ENCODE data around the gene PCP2.

PCP2 gene

DNA sequence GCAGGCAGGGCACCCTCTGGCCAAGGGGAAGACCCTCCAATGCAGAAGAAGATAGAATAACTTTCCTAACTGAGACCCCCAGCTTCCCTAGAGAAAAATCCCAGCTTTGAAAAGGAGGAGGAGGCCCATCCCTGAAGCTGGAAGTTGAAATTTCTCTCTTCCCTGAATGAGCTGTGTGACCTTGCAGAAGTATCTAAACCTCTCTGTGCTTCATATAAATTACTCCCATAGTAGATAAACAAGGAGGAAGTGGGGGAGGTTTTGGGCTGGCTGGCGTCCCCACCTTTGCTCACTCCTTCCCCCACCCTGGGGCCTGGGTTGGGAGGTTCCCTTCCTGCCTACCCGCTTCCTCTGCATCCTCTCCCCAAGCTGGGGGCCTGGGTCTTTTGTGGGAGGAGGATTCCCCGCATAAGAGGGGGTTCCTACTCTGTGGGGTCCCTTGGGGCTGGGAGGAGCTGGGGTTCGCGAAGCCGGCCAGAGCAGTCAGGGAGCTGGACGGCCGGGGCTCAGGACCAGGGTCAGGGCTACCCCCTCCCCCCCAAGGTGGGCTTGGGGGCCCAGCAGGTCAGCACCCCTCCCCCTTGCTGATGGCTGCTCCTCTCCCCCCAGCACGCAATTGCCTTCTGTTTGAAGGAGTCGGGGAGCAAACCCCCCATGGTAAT, 26.2 kb downstream of the PCP2 start:
- no peak for DNase-seq (ENCODE audit: low read depth, low spot score)

DNA sequence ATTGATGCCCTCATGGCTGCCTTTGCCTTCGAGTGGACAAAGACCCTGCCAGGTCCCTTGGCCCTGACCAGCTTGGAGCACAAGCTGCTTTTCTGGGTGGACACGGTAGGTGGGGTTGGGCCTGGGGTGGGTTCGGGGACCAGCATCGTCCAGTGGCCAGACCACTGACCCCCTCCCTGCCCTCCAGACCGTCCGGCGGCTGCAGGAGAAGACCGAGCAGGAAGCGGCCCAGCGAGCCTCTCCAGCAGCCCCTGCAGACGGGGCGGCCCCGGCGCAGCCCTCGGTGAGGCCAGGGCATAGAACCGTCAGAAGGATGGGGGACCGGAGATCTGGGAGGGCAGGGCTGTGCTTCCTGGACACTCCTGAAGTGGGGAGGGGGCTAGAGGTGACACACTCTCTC, 27.2 kb downstream of the PCP2 start:
- no peak overlapping the region for H3K4me3 ChIP-seq (ENCODE audit: low read length)
- no peak for DNase-seq (ENCODE audit: low read depth, low spot score)

More for the DNA sequence above, 26.2 kb downstream of the PCP2 start:
- no peak overlapping the region for H3K4me3 ChIP-seq (ENCODE audit: low read length)

DNA sequence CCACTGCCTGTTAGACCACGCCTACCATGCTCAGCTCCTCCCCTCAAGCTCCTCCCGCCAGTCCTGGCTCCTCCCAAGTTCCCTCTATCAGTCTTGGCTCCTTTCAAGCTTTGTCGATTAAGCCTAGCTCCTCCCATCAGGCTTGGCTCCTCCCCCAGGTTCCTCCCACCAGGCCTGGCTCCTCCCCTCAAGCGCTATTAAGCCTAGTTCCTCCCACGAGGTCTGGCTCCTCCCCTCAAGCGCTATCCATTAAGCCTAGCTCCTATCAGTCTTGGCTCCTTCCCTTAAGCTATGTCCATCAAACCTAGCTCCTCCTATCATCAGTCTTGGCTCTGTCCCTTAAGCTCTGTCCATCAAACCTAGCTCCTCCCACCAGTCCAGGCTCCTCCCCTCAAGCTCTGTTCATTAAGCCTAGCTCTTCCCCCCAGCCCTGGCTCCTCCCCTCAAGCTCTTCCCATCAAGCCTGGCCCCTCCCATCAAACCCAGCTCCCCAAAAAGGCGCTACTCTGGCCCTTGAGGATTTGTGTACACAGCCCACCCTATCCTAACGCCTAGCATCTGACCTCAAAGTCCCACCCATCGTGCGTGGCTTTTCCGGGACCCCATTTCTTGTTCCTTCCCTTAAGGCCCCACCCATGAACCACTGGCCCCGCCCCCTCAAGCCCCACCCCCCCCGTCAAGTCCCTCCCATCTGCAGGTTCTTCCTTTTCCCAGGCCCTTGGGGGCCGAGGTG, 27.9 kb downstream of the PCP2 start:
- no peak overlapping the region for H3K4me3 ChIP-seq (ENCODE audit: low read length)
- peak; percentile 65 for DNase-seq (ENCODE audit: low read depth, low spot score)

DNA sequence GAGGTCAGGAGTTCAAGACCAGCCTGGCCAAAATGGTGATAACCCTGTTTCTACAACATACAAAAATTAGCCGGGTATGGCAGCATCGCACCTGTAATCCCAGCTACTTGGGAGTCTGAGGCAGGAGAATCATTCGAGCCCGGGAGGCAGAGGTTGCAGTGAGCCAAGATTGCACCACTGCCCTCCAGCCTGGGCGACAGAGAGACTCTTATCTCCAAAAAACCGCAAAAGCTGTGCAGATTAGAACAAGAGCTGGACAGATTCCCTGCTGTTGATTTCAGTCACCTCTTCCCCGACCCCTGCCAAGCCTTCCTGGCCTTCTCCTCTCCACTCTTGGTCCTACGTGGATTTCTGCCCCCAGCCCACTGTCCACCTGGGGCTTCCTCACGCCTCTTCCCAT, 29.6 kb downstream of the PCP2 start:
- DNase-seq (ENCODE audit: low read depth, low spot score): no peak

DNA sequence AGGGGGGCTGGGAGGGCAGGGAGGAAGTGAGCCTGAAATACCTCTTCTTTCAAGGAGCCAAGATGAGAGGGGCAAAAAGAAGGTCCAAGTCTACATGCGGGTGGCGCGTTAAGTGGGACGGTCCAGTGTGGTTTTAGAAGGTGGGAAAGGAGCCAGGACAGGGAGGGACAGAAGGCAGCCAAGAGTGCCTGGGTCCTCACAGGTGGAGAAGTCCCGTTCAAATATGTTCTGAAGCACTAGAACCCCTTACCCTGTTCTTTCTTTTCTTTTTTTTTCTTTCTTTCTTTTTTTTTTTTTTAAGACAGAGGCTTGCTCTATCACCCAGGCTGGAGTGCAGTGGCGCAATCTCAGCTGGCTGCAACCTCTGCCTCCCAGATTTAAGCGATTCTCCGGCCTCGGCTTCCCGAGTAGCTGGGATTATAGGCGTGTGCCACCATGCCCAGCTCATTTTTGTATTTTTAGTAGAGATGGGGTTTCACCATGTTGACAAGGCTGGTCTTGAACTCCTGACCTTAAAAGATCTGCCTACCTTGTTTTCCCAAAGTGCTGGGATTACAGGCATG, 30.5 kb downstream of the PCP2 start:
- no peak overlapping the region for H3K4me3 ChIP-seq (ENCODE audit: low read length)
- DNase-seq (ENCODE audit: low read depth, low spot score): no peak

More for the DNA sequence above, 29.6 kb downstream of the PCP2 start:
- H3K4me3 ChIP-seq (ENCODE audit: low read length): no peak overlapping the region

DNA sequence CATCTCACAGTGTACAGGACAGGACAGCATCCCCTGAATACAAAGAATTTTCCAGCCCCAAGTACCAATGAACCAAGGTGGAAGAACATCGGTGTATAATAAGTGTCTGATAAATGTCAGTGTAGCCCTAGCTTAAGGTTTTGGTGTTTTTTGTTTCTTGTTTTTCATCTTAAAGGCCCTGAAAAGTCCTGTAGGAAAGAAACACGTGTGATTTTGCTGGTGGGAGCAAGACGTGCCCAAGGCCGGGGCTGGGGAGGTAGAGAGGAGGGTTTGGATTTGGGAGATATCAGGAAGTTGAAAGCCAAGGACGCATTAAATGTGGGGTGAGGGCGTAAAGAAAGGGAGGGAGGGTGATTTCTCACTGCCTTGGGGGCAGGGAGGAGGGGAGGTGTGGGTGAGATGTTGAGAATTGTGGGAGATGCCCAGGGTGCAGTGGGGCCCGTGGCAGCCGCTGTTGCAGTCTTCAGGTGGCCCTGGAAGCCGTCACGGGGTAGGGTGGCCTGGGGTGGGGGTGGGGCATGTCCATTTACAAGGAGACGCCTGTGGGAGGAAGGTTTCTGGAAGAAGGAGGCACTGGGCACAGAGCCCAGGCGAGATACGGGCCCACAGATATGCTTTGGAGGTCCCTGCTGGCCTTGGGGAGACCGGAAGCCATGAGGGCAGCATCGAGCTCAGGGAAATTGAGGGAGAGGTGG, 31.1 kb downstream of the PCP2 start:
- DNase-seq (ENCODE audit: low read depth, low spot score): no peak
- H3K4me3 ChIP-seq (ENCODE audit: low read length): no peak overlapping the region

DNA sequence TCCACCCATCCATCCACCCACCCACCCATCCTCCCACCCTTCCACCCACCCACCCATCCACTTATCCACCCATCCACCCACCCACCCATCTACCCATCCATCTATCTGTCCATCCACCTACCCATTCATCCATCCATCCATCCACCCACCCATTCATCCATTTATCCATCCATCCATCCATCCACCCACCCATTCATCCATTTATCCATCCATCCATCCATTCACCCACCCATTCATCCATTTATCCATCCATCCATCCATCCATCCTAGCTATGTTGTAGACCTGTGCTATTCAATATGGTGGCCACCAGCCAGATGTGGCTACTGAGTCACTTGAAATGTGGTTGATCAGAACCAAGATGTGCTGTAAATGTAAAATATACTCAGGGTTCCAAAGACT, 32.8 kb downstream of the PCP2 start:
- no peak for DNase-seq (ENCODE audit: low read depth, low spot score)

DNA sequence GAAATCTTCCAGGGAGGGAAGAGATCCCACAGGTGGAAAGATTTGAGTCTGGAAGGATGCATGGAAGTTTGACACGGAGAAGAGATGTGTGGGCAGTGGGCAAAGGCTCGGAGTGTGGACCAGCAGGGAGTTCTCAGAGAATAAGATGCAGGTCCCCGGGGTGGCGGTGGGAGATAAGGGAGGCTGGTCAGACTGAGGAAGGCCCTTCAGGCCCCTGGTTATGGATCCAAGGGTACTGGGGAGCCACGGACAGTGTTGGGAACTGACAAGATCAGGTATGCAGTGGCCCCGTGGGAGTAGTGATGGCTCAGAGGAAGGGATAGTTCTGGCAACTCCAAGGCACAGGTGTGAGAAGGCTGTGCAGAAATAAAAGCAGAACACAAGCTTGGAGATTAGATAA, 35.3 kb downstream of the PCP2 start:
- no peak overlapping the region for H3K4me3 ChIP-seq (ENCODE audit: low read length)
- no peak for DNase-seq (ENCODE audit: low read depth, low spot score)

More for the DNA sequence above, 32.8 kb downstream of the PCP2 start:
- H3K4me3 ChIP-seq (ENCODE audit: low read length): no peak overlapping the region

DNA sequence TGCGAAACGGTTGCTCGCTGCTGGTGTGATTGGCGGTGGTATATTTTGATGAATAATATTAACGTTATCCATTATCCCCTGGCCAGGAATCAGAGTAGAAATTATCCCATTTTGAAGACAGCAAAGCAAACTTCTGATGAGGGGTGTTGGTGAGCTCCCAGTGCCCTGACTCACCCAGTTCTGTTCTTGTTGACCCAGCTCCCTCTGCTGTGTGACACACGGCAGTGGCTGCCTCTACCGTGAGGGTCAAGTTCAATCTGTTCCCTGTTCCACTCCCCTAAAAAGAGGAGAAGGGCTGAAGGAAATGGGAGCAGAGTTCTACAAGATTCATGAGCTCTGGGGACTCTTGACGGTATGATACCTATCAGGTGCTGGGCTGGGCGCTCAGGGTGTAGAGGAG, 35.8 kb downstream of the PCP2 start:
- H3K4me3 ChIP-seq (ENCODE audit: low read length): no peak overlapping the region
- no peak for DNase-seq (ENCODE audit: low read depth, low spot score)

DNA sequence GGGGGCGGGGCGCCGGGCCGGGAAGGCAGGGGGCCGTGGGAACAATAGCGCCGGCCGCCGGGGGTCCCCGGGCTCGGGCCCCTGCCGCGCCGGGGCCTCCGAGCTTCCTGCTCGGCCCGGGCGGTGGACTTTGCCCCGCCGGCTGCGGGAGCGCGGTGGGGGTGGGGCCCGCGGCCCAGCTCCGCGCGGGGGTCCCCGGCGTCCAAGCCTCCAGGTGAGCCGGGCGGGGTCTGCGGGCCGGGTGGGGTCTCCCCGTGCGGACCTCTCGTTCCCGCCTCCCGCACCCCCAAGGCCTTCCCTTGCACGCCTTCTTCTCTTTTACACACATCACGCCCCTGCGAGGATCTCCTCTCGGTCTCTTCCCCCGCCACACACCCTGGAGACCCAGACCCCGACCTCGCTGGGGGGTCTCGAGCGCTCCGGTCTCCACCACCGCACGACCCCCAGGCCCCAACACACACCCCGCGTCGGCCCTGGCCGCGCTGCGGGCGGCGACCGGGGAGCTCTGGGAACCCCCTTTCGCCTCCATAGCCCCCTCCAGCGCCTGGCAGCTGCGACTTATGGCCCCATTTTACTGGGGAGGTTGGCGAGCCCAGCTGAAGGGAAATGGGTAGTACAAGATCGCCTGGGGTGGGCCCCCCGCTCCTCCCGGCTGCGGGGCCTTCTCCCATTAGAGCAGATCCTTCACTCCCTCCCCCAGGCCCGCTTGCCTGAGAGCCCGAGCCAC, 37.1 kb downstream of the PCP2 start:
- peak overlapping the region; percentile 41; the same call in 1 of the 2 replicates for H3K4me3 ChIP-seq (ENCODE audit: low read length)

DNA sequence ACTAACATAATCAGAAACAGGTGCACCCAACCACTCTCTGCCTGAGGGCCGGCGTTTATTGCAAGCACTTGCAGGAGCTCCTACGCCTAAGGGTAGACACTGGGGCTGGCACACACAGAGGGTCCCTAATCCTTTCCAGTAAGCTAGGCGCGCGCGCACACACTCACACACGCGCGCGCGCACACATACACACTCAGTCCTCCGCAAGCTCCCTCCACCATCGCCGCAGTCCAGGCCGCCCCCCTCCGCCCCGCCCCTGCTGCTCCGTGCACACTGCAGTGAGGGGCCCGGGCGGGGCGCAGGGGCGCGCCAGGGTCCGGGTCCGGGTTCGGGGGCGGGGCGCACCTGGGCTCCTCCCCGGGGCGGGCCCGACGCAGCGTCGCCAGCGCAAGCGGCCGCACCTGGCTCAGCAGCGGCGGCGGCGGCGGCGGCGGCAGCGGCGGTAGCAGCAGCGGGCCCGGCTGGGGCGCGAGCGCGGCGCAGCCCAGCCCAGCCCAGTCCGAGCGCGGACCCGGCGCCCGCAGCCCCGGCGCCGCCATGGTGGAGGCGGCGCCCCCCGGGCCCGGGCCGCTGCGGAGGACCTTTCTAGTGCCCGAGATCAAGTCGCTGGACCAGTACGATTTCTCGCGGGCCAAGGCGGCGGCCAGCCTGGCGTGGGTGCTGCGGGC, 37.9 kb downstream of the PCP2 start, which contains the start of gene CAMSAP3:
CAMSAP3 (plus strand) TSS at position 398 of the 668 bp plus-strand sequence; CDS start at position 538, 140 bp downstream.
- H3K4me3 ChIP-seq (ENCODE audit: low read length): peak within 1 kb of the TSS; percentile 44
- DNase-seq (ENCODE audit: low read depth, low spot score): peak; percentile 49

More for the DNA sequence above, 37.1 kb downstream of the PCP2 start:
- DNase-seq (ENCODE audit: low read depth, low spot score): no peak

DNA sequence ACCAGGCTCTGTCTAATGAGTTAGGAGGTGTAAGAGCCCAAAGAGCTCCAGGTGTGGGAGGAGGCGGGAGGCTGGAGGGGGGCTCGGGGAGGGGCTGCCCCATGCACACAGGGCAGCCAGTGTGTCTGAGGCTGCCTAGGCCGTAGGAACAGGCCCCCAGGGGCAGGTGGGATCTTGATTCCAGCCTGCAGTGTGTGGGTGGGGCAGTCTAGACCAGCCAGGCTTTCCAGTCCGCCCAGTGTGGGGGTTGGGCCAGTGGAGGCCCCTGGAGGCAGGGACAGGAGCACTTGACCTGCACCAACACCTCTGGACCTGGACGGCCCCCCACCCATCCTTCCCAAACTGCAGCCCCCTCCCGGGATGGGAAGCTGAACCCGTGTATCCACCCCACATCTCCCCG, 43.3 kb downstream of the PCP2 start:
- H3K4me3 ChIP-seq (ENCODE audit: low read length): no peak overlapping the region
- no peak for DNase-seq (ENCODE audit: low read depth, low spot score)

DNA sequence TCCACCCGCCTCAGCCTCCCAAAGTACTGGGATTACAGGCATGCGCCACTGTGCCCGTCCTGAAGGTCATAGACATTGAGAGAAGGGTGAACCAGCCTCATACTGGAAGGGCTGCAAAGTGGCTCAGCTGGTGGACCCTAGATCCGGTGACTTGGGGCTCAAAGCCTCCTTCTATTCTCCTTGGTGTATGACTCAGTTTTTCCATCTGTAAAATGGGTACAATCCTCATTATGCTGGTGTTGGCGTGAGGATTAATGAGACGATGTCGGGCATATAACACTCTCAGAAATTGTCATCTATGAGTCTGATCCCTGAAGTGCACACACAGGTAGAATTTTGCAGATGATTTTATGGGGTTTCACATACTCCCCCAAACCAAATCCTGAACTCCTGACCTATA, 43.7 kb downstream of the PCP2 start:
- DNase-seq (ENCODE audit: low read depth, low spot score): no peak

DNA sequence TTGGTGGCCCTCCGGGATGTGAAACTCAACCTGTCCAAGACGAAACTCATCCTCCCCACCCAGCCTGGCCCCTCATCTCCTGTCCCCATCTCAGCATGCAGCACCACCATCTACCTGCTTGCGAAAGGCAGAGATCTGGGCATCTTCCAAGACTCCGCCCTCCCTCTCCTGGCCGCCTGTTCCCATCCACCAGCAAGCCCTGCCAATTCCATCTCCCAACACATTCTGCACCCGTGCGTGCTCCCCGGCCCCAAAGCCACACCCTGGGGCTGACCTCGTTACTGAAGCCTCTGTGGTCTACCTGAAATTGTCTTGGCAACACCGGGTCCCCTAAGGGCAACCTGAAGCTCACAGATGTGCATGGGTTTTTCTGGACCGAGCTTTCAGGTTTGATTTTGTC, 51.1 kb downstream of the PCP2 start:
- DNase-seq (ENCODE audit: low read depth, low spot score): no peak
- H3K4me3 ChIP-seq (ENCODE audit: low read length): no peak overlapping the region

More for the DNA sequence above, 43.7 kb downstream of the PCP2 start:
- H3K4me3 ChIP-seq (ENCODE audit: low read length): no peak overlapping the region

All from Jurkat, Clone E6-1 (cell line).